CD14-positive monocyte (primary cell): Measurements from ENCODE around the gene IGSF9. TPM values are rescaled to one million over a fixed set of nuclear protein-coding genes. Genes with fewer than 3 reads are reported as not detected.

Experiments
- DNase-seq, 3 donors: peaks; one replicate each; pipeline ENCODE4 v3.0.0-alpha.2; 2011 to 2022
- H2AFZ ChIP-seq: 2 replicates; pipeline ENCODE4 v1.6.0; 2012; ENCODE audit warnings: mild to moderate bottlenecking, low read depth, low read length, inconsistent platforms; ENCODE audit not compliant: insufficient read depth, poor library complexity, severe bottlenecking
- H3K27ac ChIP-seq, 2 donors: 1 replicate in 1 of 2; 2 replicates in 1 of 2; pipeline ENCODE4 v1.5.1; 2012 to 2013; ENCODE audit warnings: low read length in 2 of 2, control low read depth in 1 of 2, inconsistent platforms in 1 of 2, low read depth in 1 of 2, mild to moderate bottlenecking in 1 of 2
- H3K27me3 ChIP-seq, 2 donors: one replicate each; pipeline versions ENCODE4 v1.6.0 to v1.6.1; 2011 to 2013; ENCODE audit warnings: low read length in 2 of 2; ENCODE audit not compliant: control insufficient read depth in 2 of 2, insufficient read depth in 2 of 2
- H3K36me3 ChIP-seq, 2 donors: replicated peaks in 1 of 2; 1 replicate in 1 of 2; 2 replicates in 1 of 2; pipeline versions ENCODE4 v1.5.1 to v1.6.1; 2012 to 2013; ENCODE audit warnings: low read length in 2 of 2, control low read depth in 1 of 2, inconsistent platforms in 1 of 2, mild to moderate bottlenecking in 1 of 2; ENCODE audit not compliant: insufficient read depth in 2 of 2, control insufficient read depth in 1 of 2
- H3K4me1 ChIP-seq, 2 donors: 1 replicate in 1 of 2; 2 replicates in 1 of 2; pipeline versions ENCODE4 v1.5.1 to v1.6.1; 2012 to 2013; ENCODE audit warnings: low read length in 2 of 2, control low read depth in 1 of 2, inconsistent platforms in 1 of 2, mild to moderate bottlenecking in 1 of 2, moderate library complexity in 1 of 2; ENCODE audit not compliant: insufficient read depth in 2 of 2, control insufficient read depth in 1 of 2
- H3K4me2 ChIP-seq: replicated peaks from 2 replicates; pipeline ENCODE3; 2012; ENCODE audit warnings: low read length, moderate library complexity, mild to moderate bottlenecking; ENCODE audit not compliant: poor library complexity, severe bottlenecking; ENCODE audit errors: extremely low read depth
- H3K4me3 ChIP-seq, 3 experiments: fragments of 200-600 bp in 1 of 3; sonication (generic) in 1 of 3; replicated peaks in 1 of 3; 1 replicate in 2 of 3; 2 replicates in 1 of 3; pipeline ENCODE4 v1.5.1; 2011 to 2013; ENCODE audit warnings: low read length in 3 of 3, mild to moderate bottlenecking in 3 of 3, control low read depth in 2 of 3, low read depth in 2 of 3, inconsistent platforms in 1 of 3, moderate library complexity in 1 of 3
- H3K79me2 ChIP-seq: 2 replicates; pipeline ENCODE4 v1.6.0; 2012; ENCODE audit warnings: mild to moderate bottlenecking, control low read depth, inconsistent platforms, low read length, moderate library complexity; ENCODE audit not compliant: insufficient read depth
- H3K9ac ChIP-seq: 2 replicates; pipeline ENCODE4 v1.6.0; 2017; ENCODE audit warnings: low read length, mild to moderate bottlenecking; ENCODE audit not compliant: insufficient read depth, poor library complexity, severe bottlenecking
- H3K9me3 ChIP-seq, 2 donors: replicated peaks in 1 of 2; 1 replicate in 1 of 2; 2 replicates in 1 of 2; pipeline versions ENCODE4 v1.5.1 to v1.6.1; 2012 to 2013; ENCODE audit warnings: low read length in 2 of 2, control low read depth in 1 of 2; ENCODE audit not compliant: control insufficient read depth in 1 of 2, insufficient read depth in 1 of 2
- H4K20me1 ChIP-seq: 2 replicates; pipeline ENCODE4 v1.6.0; 2012; ENCODE audit warnings: mild to moderate bottlenecking, low read length, control low read depth, moderate library complexity; ENCODE audit not compliant: insufficient read depth
- H3K27ac Mint-ChIP-seq, 7 donors: one replicate each; pipeline ENCODE4 v1.8.0; 2020; ENCODE audit warnings: mild to moderate bottlenecking in 7 of 7, mixed read lengths in 7 of 7, moderate library complexity in 6 of 7, inconsistent platforms in 2 of 7
- H3K27me3 Mint-ChIP-seq, 3 donors: one replicate each; pipeline ENCODE4 v1.8.0; 2021 to 2022; ENCODE audit warnings: low read depth in 3 of 3, mild to moderate bottlenecking in 3 of 3, mixed read lengths in 3 of 3, moderate library complexity in 3 of 3, inconsistent platforms in 1 of 3
- H3K36me3 Mint-ChIP-seq, 2 donors: one replicate each; pipeline ENCODE4 v1.8.0; 2020; ENCODE audit warnings: mixed read lengths in 2 of 2, inconsistent platforms in 1 of 2, mild to moderate bottlenecking in 1 of 2
- H3K4me1 Mint-ChIP-seq: one replicate; pipeline ENCODE4 v1.8.0; 2020; ENCODE audit warnings: mild to moderate bottlenecking, mixed read lengths
- H3K4me3 Mint-ChIP-seq, 2 donors: one replicate each; pipeline ENCODE4 v1.8.0; 2020; ENCODE audit warnings: mild to moderate bottlenecking in 2 of 2, mixed read lengths in 2 of 2, moderate library complexity in 1 of 2
- H3K9me3 Mint-ChIP-seq, 7 donors: one replicate each; pipeline ENCODE4 v1.8.0; 2020 to 2022; ENCODE audit warnings: mixed read lengths in 7 of 7, mild to moderate bottlenecking in 6 of 7, moderate library complexity in 6 of 7, inconsistent platforms in 2 of 7
- CTCF ChIP-seq: fragments of 200-600 bp; IDR thresholded peaks from one replicate; pipeline ENCODE4 v1.8.0; 2022; ENCODE audit warnings: antibody characterized with exemption, mild to moderate bottlenecking
- WGBS: methylation state at CpG from one replicate; pipeline ENCODE4 v1.1.5; 2013; ENCODE audit warnings: missing lambda C conversion rate; ENCODE audit not compliant: insufficient coverage; 5-methylcytosine and 5-hydroxymethylcytosine counted together
- intact Hi-C, 2 donors: fragments of 100-400 bp; cut with micrococcal nuclease; formaldehyde crosslinking; loops; one replicate each; pipeline versions ENCODE4 v1.15.0 to v1.15.1; 2023
- polyA plus RNA-seq, 3 donors: library from polyadenylated mRNA; depleted of rRNA in 1 of 3; unstranded in 2 of 3; stranded (reverse) in 1 of 3; fragments of 300-500 nt in 2 of 3; fragments of >200 nt in 1 of 3; fragmentation: Illumina TruSeq in 2 of 3; gene quantifications; 1 replicate in 2 of 3; 2 replicates in 1 of 3; pipeline ENCODE4 v1.2.3, GENCODE V29; 2012 to 2021

Gene IGSF9
- polyA plus RNA-seq, 3 donors: 0.04 TPM; not detected in 2

- TF ChIP-seq CTCF: no peak
- no peak overlapping the region for H2AFZ ChIP-seq
- intact Hi-C loops: no loop called here
- H3K4me2 ChIP-seq: no peak overlapping the region
- DNase-seq: no peak
- H3K27me3 ChIP-seq: no peaks in the 10 kb centered on the region
- Mint-ChIP-seq H3K4me1 (peaks cover 25% of the 10 kb centered on the region), H3K9me3 (no peaks in the 10 kb centered on the region), H3K27ac (peak overlapping the region in 2 of 7 donors; percentile 25 to 95), H3K36me3 (peaks cover 0 to 2% of the 10 kb centered on the region in 2 donors), H3K27me3 (peaks cover 0 to 11% (median 2%) of the 10 kb centered on the region in 3 donors), H3K4me3 (no peak overlapping the region)
- no peak overlapping the region for H3K9ac ChIP-seq
- no peaks in the 10 kb centered on the region for H4K20me1 ChIP-seq
- H3K27ac ChIP-seq: no peak overlapping the region
- H3K9me3 ChIP-seq: no peaks in the 10 kb centered on the region
- H3K4me3 ChIP-seq: no peak overlapping the region
- no peaks in the 10 kb centered on the region for H3K79me2 ChIP-seq
- H3K4me1 ChIP-seq: peaks cover 14 to 23% of the 10 kb centered on the region in 2 donors
- H3K36me3 ChIP-seq: no peaks in the 10 kb centered on the region
- 100% methylated on average over 4 of the region's 5 CpGs for WGBS
These were observed 7.5 kb upstream of the IGSF9 start for GRCh38 chr1:159952932-159953331.

- no peak overlapping the region for H3K4me2 ChIP-seq
- H3K9me3 Mint-ChIP-seq: peaks cover 0 to 3% (median 0%) of the 10 kb centered on the region in 7 donors
- H3K9me3 ChIP-seq: no peaks in the 10 kb centered on the region
- H3K4me1 Mint-ChIP-seq: peaks cover 25% of the 10 kb centered on the region
- TF ChIP-seq CTCF: no peak
- peaks cover 0 to 5% of the 10 kb centered on the region in 2 donors for H3K36me3 Mint-ChIP-seq
- no peaks in the 10 kb centered on the region for H3K79me2 ChIP-seq
- H4K20me1 ChIP-seq: no peaks in the 10 kb centered on the region
- no peak overlapping the region for H3K4me3 Mint-ChIP-seq
- peaks cover 14 to 23% of the 10 kb centered on the region in 2 donors for H3K4me1 ChIP-seq
- DNase-seq: peak in 2 of 3 donors; percentile 7 to 70
- H3K9ac ChIP-seq: no peak overlapping the region
- 100% methylated on average over 1 of the region's 1 CpG for WGBS
- H3K36me3 ChIP-seq: no peaks in the 10 kb centered on the region
- intact Hi-C loops: no loop called here
- H3K27me3 Mint-ChIP-seq: peaks cover 0 to 11% (median 0%) of the 10 kb centered on the region in 3 donors
- peaks cover 0 to under 1% of the 10 kb centered on the region in 2 donors for H3K27me3 ChIP-seq
- H2AFZ ChIP-seq: no peak overlapping the region
- peak overlapping the region in 2 of 7 donors; percentile 9 to 19 for H3K27ac Mint-ChIP-seq
- no peak overlapping the region for H3K27ac ChIP-seq
- no peak overlapping the region for H3K4me3 ChIP-seq
These were observed 6.1 kb upstream of the IGSF9 start for GRCh38 chr1:159951551-159951950.
